Measurements from ENCODE around the gene NAT8L. TPM values are rescaled to one million over a fixed set of nuclear protein-coding genes. Genes with fewer than 3 reads are reported as not detected.

NAT8L gene
- total RNA-seq, 1 donor from 2014 or later = 0.64 TPM

- Mint-ChIP-seq H3K27ac (ENCODE audit: unreplicated experiment) (no peak overlapping the region), H3K4me3 (ENCODE audit: unreplicated experiment) (peak overlapping the region; percentile 59), H3K27me3 (ENCODE audit: unreplicated experiment) (peaks cover 33% of the 10 kb centered on the region), H3K36me3 (ENCODE audit: unreplicated experiment) (no peaks in the 10 kb centered on the region), H3K4me1 (ENCODE audit: unreplicated experiment) (peaks cover 5% of the 10 kb centered on the region), H3K9me3 (ENCODE audit: unreplicated experiment) (no peaks in the 10 kb centered on the region)
- no peak for TF ChIP-seq CTCF (IDR thresholded peaks at IDR 0.05)
- no peak for DNase-seq (ENCODE audit: extremely low spot score, unreplicated experiment)
Observed at GRCh38 chr4:2040391-2041238, 18.5 kb upstream of the NAT8L start.

- Mint-ChIP-seq H3K4me3 (ENCODE audit: unreplicated experiment) (peak overlapping the region; percentile 77), H3K27me3 (ENCODE audit: unreplicated experiment) (peaks cover 24% of the 10 kb centered on the region)
Observed at GRCh38 chr4:2041239-2042130, 17.6 kb upstream of the NAT8L start.

GRCh38 chr4:2042204-2042946 lies 16.8 kb upstream of the NAT8L start:
- Mint-ChIP-seq H3K27me3 (ENCODE audit: unreplicated experiment) (peaks cover 17% of the 10 kb centered on the region), H3K9me3 (ENCODE audit: unreplicated experiment) (no peaks in the 10 kb centered on the region), H3K36me3 (ENCODE audit: unreplicated experiment) (no peaks in the 10 kb centered on the region), H3K4me1 (ENCODE audit: unreplicated experiment) (peaks cover 5% of the 10 kb centered on the region), H3K4me3 (ENCODE audit: unreplicated experiment) (peak overlapping the region; percentile 71), H3K27ac (ENCODE audit: unreplicated experiment) (no peak overlapping the region)
- TF ChIP-seq CTCF (IDR thresholded peaks at IDR 0.05) = no peak
- DNase-seq (ENCODE audit: extremely low spot score, unreplicated experiment) = no peak

More at GRCh38 chr4:2041239-2042130, 17.6 kb upstream of the NAT8L start:
- Mint-ChIP-seq H3K36me3 (ENCODE audit: unreplicated experiment) (no peaks in the 10 kb centered on the region), H3K4me1 (ENCODE audit: unreplicated experiment) (peaks cover 5% of the 10 kb centered on the region), H3K9me3 (ENCODE audit: unreplicated experiment) (no peaks in the 10 kb centered on the region), H3K27ac (ENCODE audit: unreplicated experiment) (no peak overlapping the region)
- TF ChIP-seq CTCF (IDR thresholded peaks at IDR 0.05) = no peak
- peak; percentile 93 for DNase-seq (ENCODE audit: extremely low spot score, unreplicated experiment)

- peak overlapping the region; percentile 71 for H3K4me3 Mint-ChIP-seq (ENCODE audit: unreplicated experiment)
- H3K27me3 Mint-ChIP-seq (ENCODE audit: unreplicated experiment) = peaks cover 17% of the 10 kb centered on the region
- TF ChIP-seq CTCF (IDR thresholded peaks at IDR 0.05) = no peak
- no peaks in the 10 kb centered on the region for H3K9me3 Mint-ChIP-seq (ENCODE audit: unreplicated experiment)
- no peaks in the 10 kb centered on the region for H3K36me3 Mint-ChIP-seq (ENCODE audit: unreplicated experiment)
- no peak for DNase-seq (ENCODE audit: extremely low spot score, unreplicated experiment)
- H3K4me1 Mint-ChIP-seq (ENCODE audit: unreplicated experiment) = peaks cover 5% of the 10 kb centered on the region
- H3K27ac Mint-ChIP-seq (ENCODE audit: unreplicated experiment) = no peak overlapping the region
Observed at GRCh38 chr4:2042947-2043395, 16.2 kb upstream of the NAT8L start.

All from osteocyte (in vitro differentiated cells).